Measurements from ENCODE around the gene RFC4. TPM values are rescaled to one million over a fixed set of nuclear protein-coding genes. Genes with fewer than 3 reads are reported as not detected.
A peak's percentile ranks its signal among the peaks of the same experiment; 100 is the strongest.

Gene RFC4
- total and polyA plus RNA-seq, 2 of the 4 experiments (the other 2 are of a cell fraction) = 19.5 to 27.9 TPM

GRCh38 chr3:186818516-186818915 is 12.2 kb upstream of the RFC4 start:
- Histone ChIP-seq H3K9me3 (ENCODE audit: control insufficient read depth, insufficient read depth, low read length) (no peaks in the 10 kb centered on the region), H3K27me3 (ENCODE audit: control insufficient read depth, insufficient read depth, low read length) (no peaks in the 10 kb centered on the region), H3K9ac (ENCODE audit: low read depth, low read length) (no peak overlapping the region), H4K20me1 (ENCODE audit: insufficient read depth, low read length) (no peaks in the 10 kb centered on the region), H4K5ac (ENCODE audit: low read depth, low read length) (no peak overlapping the region), H3K4me3 (ENCODE audit: insufficient read depth, low read depth, low read length) (no peak overlapping the region), H3K4me1 (ENCODE audit: control insufficient read depth, insufficient read depth, low read length) (peaks cover 4% of the 10 kb centered on the region; the same call in 1 of the 2 replicates), H2AK9ac (replicated peaks; ENCODE audit: low read depth, low read length, poor library complexity) (peak overlapping the region; percentile 37), H3K27ac (ENCODE audit: insufficient read depth, low read length) (no peak overlapping the region), H3K4ac (ENCODE audit: low read depth, low read length) (no peak overlapping the region), H3K9me1 (ENCODE audit: insufficient read depth, low read length) (no peaks in the 10 kb centered on the region), H2BK20ac (ENCODE audit: low read depth, low read length) (no peak overlapping the region), H3K14ac (replicated peaks; ENCODE audit: low read depth, low read length) (no peak overlapping the region), H4K8ac (ENCODE audit: low read depth in 2 of 2, low read length in 2 of 2) (no peak overlapping the region), H2BK5ac (ENCODE audit: low read depth, low read length, poor library complexity, severe bottlenecking) (no peak overlapping the region), H2BK120ac (ENCODE audit: low read depth, low read length) (no peak overlapping the region), H3K18ac (ENCODE audit: low read depth, low read length) (no peak overlapping the region), H3K36me3 (ENCODE audit: control insufficient read depth, insufficient read depth, low read length) (no peaks in the 10 kb centered on the region), H3K56ac (ENCODE audit: extremely low read depth, insufficient read depth, low read length) (no peak overlapping the region), H4K91ac (ENCODE audit: insufficient read depth, low read depth, low read length) (no peak overlapping the region), H3K79me1 (ENCODE audit: low read depth in 1 of 2, low read length in 2 of 2) (no peaks in the 10 kb centered on the region), H3K4me2 (ENCODE audit: low read depth, low read length) (no peak overlapping the region), H3K23ac (ENCODE audit: low read depth, low read length) (no peak overlapping the region), H2AK5ac (ENCODE audit: low read depth, low read length) (no peak overlapping the region; the same call in 1 of the 2 replicates), H2AFZ (replicated peaks; ENCODE audit: low read length, poor library complexity) (peak overlapping the region; percentile 21), H2BK15ac (ENCODE audit: low read depth, low read length) (no peak overlapping the region)
- dilution Hi-C loops (cut with HindIII; ENCODE audit: low sequenced_read_pairs, unreplicated experiment) (no loop called here), intact Hi-C loops (cut with micrococcal nuclease) (loop anchor here (10.0 kb wide), 1 partner anchor 534 kb away; no protein-coding TSS in a partner anchor), in situ Hi-C loops (cut with MboI; ENCODE audit: low sequenced_read_pairs) (loop anchor here (25.0 kb wide), 1 partner anchor 831 kb away; no protein-coding TSS in a partner anchor)
- BruUV-seq (replicated peaks) = no TSS peak
- no peak for ATAC-seq (ENCODE audit: low read depth)
- no CpG with 5 or more reads among the region's 5 CpGs for WGBS, 2 experiments (ENCODE audit: extremely low coverage in 2 of 2, insufficient read length in 1 of 2)
- ChIA-PET POLR2A (ENCODE audit: unreplicated experiment) (no interaction called here), CTCF (no interaction called here)
- no peak for DNase-seq
- TF ChIP-seq MXI1 (IDR thresholded peaks at IDR 0.05; ENCODE audit: borderline replicate concordance, low read depth, low read length) (no peak), BHLHE40 (IDR thresholded peaks at IDR 0.05; ENCODE audit: low read depth, low read length) (no peak)
